NCI-H510A treated with DMSO at 0.1 percent for 48 hours (cell line): ENCODE data around the gene ZNF655.
A peak's percentile ranks its signal among the peaks of the same experiment; 100 is the strongest.
"Not testable (repeated sequence)": the region's sequence is repeated elsewhere in the genome, so short reads cannot be mapped to it uniquely, and the experiment has no call there.

ENCODE experiments used
- DNase-seq: peaks from one replicate; lab custom pipeline; 2025; lab: John Stamatoyannopoulos, UW

Gene ZNF655

GRCh38 chr7:99560834-99561736 is 2.6 kb downstream of the ZNF655 start:
- DNase-seq, result no peak

DNA sequence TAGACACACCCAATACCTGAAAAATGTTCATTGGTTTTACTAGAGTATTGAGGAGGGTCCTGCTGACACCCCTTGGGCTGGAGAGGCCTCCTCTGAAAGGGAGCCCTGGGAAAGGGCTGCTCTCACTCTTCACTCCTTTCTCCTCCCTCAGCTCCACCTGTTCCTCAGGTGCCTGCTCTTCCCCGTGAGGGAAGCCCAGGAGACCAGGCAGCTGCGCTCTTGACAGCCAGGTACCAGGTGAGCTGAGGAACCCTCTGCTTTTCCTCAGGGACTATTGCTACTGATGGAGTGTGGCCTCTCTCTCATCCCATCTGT is 3.3 kb downstream of the ZNF655 start:
- DNase-seq, result no peak

- DNase-seq, result no peak
Observed at GRCh38 chr7:99562114-99562784, 3.8 kb downstream of the ZNF655 start.

GRCh38 chr7:99562832-99563231 is 4.4 kb downstream of the ZNF655 start:
- DNase-seq, result no peak

- DNase-seq, result no peak
Observed at GRCh38 chr7:99563650-99564049, 5.2 kb downstream of the ZNF655 start.

- DNase-seq, result not testable (repeated sequence)
Observed at GRCh38 chr7:99568770-99569169, 10.3 kb downstream of the ZNF655 start.

DNA sequence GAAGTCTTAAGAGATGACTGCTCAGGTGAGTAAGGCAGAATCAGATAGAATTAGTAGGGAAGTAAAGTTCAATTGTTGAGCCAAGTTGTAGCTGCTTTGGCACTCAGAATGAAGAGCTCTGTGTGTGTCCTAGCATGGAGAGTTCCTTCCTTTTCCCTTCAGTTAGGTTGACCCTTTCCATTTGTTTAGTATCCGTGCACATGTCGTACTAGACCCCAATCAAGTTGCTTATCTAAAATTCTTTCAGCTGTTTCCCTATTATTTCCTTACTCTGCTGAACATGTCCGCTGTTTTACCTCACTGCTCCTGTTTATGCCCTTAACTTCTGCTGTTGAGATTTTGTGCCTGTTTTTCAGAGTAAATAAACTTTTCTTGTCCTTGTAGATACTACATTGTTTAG is 13.3 kb downstream of the ZNF655 start:
- no peak for DNase-seq

DNA sequence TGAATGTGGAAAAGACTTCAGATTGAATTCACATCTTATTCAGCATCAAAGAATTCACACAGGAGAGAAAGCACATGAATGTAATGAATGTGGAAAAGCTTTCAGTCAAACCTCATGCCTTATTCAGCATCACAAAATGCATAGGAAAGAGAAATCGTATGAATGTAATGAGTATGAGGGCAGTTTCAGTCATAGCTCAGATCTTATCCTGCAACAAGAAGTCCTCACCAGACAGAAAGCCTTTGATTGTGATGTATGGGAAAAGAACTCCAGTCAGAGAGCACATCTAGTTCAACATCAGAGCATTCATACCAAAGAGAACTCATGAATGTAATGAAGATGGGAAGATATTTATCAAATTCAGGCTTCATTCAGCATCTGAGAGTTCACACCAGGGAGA is 14.8 kb downstream of the ZNF655 start:
- DNase-seq, result no peak

GRCh38 chr7:99576251-99576650 is 17.8 kb downstream of the ZNF655 start:
- no peak for DNase-seq

DNA sequence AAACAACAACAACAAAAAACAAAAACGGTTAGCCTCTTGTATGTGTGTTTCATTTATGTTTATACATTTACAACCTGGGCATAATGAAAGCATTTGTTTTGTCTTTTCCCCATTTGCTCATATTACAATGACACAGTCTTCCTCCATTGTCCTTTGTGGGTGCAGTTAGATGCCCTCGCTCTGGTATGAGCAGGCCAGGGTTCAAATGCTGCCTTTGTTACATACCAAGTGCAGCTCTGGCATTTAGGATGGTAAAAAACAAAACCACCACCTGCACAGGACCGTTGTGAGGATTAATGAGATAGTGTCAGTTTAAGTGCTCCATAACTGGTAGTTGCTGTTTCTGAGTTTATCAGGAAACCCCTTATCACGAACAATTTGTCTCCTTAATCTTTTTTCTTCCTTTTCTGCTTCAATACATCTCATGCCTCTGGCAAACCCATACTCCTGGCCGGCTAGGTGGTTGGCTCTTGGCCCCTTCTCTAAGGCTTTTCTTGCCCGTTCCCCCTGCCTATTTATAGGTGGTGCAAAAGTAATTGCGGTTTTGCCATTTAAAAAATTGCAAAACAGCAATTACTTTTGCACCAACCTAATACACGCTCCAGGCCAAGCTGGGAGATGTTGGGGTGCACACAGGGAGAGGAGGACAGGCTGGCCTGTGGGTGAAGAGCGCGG is 21.0 kb downstream of the ZNF655 start:
- no peak for DNase-seq

GRCh38 chr7:99579956-99580777 is 21.7 kb downstream of the ZNF655 start:
- peak; percentile 17 for DNase-seq

- not testable (repeated sequence) for DNase-seq
Observed at GRCh38 chr7:99580778-99581332, 22.4 kb downstream of the ZNF655 start.

GRCh38 chr7:99588868-99589267 is 30.4 kb downstream of the ZNF655 start:
- DNase-seq, result no peak

DNA sequence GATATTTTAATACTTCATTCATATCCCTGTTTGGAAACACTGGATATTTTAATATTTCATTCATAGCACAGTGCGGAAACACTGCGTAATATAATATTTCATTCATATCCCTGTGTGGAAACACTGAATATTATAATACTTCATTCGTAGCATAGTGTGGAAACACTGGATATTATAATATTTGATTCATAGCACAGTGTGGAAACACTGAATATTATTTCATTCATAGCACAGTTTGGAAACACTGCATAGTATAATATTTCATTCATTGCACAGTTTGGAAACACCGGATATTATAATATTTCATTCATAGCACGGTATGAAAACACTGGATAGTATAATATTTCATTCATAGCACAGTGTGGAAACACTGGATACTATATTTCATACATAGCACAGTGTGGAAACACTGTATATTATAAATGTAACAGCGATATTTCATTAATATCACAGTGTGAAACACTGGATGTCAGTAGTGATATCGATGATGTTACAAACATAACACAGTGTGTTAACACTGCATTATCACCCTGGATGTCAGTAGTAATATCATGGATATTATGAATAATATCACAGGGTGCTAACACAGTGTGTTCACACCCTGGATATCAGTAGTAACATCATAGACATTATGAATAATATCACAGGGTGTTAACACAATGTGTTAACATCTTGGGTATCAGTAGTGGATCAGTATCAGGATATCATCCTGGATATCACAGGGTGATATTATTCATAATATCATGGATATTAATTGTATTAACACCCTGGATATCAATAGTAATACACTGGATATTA is 36.7 kb downstream of the ZNF655 start:
- DNase-seq, result no peak

- no peak for DNase-seq
Observed at GRCh38 chr7:99596408-99596955, 38.0 kb downstream of the ZNF655 start.

DNA sequence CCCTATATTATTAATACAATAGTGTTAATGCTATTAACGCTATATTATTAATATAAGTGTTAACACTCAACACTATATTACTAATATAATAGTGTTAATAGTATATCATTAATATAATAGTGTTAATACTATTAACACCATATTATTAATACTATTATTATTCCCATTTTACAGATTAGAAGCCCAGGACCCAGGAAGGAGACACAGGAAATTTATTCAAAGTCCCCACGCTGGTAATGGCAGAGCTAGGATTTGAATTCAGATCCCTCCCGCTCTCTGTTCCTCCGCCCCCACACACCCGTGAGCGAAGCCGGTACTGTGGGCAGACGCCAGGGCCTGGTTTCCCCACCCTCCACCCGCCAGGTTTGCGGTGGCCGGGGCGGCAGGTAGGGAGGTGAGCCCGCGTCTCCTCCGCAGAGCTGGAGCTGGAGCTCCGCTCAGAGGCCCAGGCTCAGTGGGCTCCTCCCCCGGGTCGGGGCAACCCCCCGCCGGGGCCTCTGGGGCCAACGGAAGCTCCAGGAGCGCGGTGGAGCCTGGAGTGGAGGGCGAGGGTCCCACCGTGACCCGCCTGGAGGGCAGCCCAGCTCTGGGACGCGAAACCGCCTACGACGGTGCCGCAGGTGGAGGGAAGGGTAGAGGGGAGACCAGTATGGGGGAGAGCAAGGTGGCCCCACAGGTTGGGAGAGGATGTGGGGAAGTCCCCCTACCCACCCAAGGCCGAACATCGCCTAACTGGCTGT is 39.5 kb downstream of the ZNF655 start, which contains the start of gene TMEM225B:
Gene TMEM225B, plus strand, starts transcription at position 506 of the 740 bp plus-strand sequence. CDS start 6,122 bp downstream, outside the sequence.
- no peak for DNase-seq

GRCh38 chr7:99599836-99600235 is 41.4 kb downstream of the ZNF655 start:
- DNase-seq, result no peak

- DNase-seq, result no peak
Observed at GRCh38 chr7:99601656-99602310, 43.3 kb downstream of the ZNF655 start.

DNA sequence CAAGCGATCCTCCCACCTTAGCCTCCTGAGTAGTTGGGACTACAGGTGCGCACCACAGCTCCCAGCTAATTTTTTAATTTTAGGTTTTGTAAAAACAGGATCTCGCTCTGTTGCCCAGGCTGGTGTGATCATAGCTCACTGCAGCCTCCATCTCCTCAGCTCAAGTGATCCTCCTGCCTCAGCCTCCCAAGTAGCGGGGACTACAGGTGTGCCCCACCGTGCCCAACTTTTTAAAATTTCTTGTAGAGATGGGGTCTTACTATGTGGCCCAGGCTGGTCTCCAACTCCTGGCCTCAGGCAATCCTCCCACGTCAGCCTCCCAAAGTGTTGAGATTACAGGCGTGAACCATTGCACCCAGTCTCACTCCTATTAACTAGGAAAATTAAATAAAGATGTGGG is 47.1 kb downstream of the ZNF655 start:
- DNase-seq, result no peak
